ENCODE measurements around the gene AK9. TPM values are rescaled to one million over a fixed set of nuclear protein-coding genes. Genes with fewer than 3 reads are reported as not detected.

AK9 gene
- total RNA-seq, 1 donor = 8.0 TPM

DNA sequence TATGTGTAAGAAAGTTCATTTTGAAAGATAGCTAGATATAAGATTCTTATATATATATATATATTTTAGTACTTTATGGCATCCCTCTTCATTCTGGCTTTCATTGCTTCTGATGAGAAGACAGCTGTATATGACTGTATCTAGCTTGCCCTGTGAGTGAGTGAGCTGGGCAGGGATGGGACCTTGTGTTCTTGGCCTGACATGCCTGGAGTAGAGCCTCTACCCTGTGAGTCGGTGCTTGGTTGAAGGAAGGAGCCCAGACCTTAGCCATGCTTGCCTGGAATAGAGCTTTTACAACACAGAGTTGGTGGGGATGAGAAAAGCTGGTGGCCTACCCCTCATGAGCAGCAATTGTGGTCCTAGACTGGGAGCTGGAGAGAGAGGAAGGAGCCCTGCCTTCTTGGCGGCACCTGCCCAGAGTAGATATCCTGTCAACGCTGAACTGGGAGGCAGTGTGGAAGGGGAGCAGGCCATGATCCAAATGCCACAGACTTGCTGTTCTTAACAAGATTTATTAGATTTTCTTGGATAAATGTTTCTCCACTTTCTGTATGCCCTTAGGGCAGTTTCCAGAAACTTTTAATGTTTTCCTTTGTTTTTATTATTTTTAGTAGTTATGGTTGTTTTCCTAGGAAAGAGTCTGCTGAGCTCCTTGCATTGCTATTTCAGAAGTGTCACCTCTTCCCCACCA is 31.7 kb upstream of the AK9 start:
- TF ChIP-seq, protein P1, sequence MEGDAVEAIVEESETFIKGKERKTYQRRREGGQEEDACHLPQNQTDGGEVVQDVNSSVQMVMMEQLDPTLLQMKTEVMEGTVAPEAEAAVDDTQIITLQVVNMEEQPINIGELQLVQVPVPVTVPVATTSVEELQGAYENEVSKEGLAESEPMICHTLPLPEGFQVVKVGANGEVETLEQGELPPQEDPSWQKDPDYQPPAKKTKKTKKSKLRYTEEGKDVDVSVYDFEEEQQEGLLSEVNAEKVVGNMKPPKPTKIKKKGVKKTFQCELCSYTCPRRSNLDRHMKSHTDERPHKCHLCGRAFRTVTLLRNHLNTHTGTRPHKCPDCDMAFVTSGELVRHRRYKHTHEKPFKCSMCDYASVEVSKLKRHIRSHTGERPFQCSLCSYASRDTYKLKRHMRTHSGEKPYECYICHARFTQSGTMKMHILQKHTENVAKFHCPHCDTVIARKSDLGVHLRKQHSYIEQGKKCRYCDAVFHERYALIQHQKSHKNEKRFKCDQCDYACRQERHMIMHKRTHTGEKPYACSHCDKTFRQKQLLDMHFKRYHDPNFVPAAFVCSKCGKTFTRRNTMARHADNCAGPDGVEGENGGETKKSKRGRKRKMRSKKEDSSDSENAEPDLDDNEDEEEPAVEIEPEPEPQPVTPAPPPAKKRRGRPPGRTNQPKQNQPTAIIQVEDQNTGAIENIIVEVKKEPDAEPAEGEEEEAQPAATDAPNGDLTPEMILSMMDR (IDR thresholded peaks at IDR 0.05; ENCODE audit: insufficient read depth, low read length) = no peak
- H3K4me3 ChIP-seq (ENCODE audit: low read depth, low read length) = no peak overlapping the region
- no peak for DNase-seq (ENCODE audit: low read depth)

DNA sequence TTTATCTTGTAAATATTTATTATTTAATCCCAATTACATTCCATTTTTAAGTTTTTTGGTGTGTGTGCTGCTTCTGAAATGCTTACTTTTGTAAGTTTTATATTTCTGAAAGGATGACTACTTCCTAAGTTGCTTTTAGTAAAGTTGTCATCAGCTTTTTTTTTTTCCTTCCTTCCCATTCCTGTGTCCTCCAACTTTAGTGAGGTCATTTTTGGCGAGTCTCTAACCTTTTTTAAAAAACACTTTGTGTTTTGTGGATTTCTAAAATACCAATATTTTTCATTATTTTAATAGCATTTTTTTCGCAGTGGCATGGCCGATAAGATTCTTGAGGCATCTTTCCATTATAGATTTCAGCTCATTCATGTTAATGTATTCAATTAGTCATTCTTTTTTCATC is 31.0 kb upstream of the AK9 start:
- H3K4me3 ChIP-seq (ENCODE audit: low read depth, low read length) = no peak overlapping the region
- TF ChIP-seq, protein P1 (IDR thresholded peaks at IDR 0.05; ENCODE audit: insufficient read depth, low read length) = no peak
- no peak for DNase-seq (ENCODE audit: low read depth)

DNA sequence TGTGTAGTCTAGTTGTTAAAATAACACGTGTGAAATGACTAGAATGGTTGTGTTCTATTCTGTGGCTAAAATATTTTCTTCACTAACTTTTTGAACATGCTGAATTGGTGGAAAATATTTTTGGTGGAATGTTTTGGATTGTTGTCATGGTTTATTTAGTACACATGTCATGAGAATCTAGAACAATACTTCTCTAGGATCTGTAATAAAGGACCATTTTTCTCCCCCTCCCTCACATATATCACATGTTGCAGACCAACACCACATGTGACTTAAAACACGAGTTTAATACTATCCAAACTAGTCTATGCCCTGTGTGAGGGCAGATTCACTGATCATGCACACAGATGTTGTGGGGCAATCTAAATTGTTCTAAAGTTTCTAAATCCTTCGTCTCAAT is 29.3 kb upstream of the AK9 start:
- no peak for DNase-seq (ENCODE audit: low read depth)
- TF ChIP-seq, protein P1 (IDR thresholded peaks at IDR 0.05; ENCODE audit: insufficient read depth, low read length) = no peak
- no peak overlapping the region for H3K4me3 ChIP-seq (ENCODE audit: low read depth, low read length)

DNA sequence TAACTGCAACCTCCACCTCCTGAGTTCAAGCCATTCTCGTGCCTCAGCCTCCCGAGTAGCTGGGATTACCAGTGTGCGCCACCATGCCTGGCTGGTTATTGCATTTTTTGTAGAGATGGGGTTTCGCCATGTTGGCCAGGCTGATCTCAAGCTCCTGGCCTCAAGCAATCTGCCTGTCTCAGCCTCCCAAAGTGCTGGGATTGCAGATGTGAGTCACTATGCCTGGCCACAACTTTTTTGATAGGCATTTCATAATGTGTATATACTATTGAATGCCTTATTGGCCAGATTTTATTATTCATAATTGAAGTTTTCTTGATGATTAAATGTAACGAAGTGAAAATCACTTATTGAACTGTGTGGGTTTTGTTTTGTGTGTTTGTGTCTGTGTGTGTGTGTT is 28.0 kb upstream of the AK9 start:
- H3K4me3 ChIP-seq (ENCODE audit: low read depth, low read length) = no peak overlapping the region
- no peak for DNase-seq (ENCODE audit: low read depth)
- TF ChIP-seq, protein P1 (IDR thresholded peaks at IDR 0.05; ENCODE audit: insufficient read depth, low read length) = no peak

DNA sequence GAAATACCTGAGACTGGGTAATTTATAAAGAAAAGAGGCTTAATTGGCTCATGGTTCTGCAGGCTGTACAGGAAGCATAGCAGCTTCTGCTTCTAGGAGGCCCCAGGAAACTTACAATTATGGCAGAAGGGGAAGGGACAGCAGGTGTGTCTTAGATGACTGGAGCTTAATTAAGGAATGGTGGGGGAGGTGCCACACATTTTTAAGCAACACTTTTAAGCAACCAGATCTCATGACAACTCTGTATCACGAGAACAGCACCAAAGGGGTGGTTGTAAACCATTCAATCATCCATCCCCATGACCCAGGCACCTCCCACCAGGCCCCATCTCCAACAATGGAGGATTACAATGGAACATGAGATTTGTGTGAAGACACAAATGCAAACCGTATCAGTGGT is 27.0 kb upstream of the AK9 start:
- TF ChIP-seq, protein P1 (IDR thresholded peaks at IDR 0.05; ENCODE audit: insufficient read depth, low read length) = no peak
- no peak for DNase-seq (ENCODE audit: low read depth)
- H3K4me3 ChIP-seq (ENCODE audit: low read depth, low read length) = no peak overlapping the region

DNA sequence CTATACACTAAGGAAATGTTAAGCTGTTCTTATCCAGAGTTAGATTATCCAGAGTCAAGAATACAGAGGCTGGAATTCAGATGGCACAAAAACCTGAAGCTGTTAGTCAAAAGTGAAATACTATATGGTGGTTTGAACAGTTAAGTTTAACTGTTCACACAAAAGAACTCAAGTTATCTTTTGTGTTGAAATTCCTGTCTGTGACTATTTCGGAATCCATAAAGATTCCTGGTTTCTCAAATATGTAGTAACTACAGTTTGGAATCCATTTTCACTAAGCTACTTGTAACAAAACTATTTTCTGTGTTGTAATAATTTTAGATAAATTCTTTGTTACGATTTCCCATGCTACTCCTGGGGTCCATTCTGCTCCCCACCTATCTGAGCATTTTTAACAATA is 24.6 kb upstream of the AK9 start:
- no peak overlapping the region for H3K4me3 ChIP-seq (ENCODE audit: low read depth, low read length)
- TF ChIP-seq, protein P1 (IDR thresholded peaks at IDR 0.05; ENCODE audit: insufficient read depth, low read length) = no peak
- DNase-seq (ENCODE audit: low read depth) = no peak

DNA sequence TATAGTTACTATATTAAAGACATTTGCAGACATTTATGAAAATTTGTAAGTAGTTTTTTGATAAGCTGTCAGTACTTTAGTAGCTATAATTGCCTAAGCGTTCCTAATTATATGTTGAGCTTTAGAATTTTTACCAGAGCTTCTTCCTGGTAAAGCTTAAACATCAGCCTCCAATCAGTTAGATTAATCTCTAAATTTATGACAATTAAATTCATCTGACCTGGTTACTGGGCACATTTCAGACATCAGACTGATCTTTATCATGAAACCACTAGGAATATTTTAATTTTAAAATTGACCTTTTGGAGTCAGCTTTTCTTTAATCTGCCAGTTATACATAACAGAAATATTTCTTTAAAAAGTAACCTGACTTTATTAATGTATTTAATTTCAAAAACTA is 23.6 kb upstream of the AK9 start:
- no peak for DNase-seq (ENCODE audit: low read depth)
- no peak overlapping the region for H3K4me3 ChIP-seq (ENCODE audit: low read depth, low read length)
- TF ChIP-seq, protein P1 (IDR thresholded peaks at IDR 0.05; ENCODE audit: insufficient read depth, low read length) = no peak
